OCI-LY7 (cell line): ENCODE results near the gene SCLY. TPM values are rescaled to one million over a fixed set of nuclear protein-coding genes. Genes with fewer than 3 reads are reported as not detected.

Experiments
- BruUV-seq: library from RNA; stranded (reverse); fragments of 400-500 nt; replicated peaks from 2 replicates; lab custom pipeline; 2021; lab: Mats Ljungman, UMichigan
- CTCF ChIA-PET: fragments of 300-600 bp; sonication (Branson Sonifier 250); formaldehyde crosslinking; loops from one replicate; lab custom pipeline; 2022; ENCODE audit warnings: antibody characterized with exemption; ENCODE audit not compliant: unreplicated experiment; lab: Charles Lee
- POLR2A ChIA-PET: fragments of 300-600 bp; sonication (Branson Sonifier 250); formaldehyde crosslinking; loops from one replicate; lab custom pipeline; 2022; ENCODE audit warnings: antibody characterized with exemption; lab: Charles Lee
- DNase-seq: peaks from one replicate; pipeline ENCODE4 v3.0.0-alpha.2; 2015; ENCODE audit warnings: low spot score
- H2AFZ ChIP-seq: fragments of 200-600 bp; sonication (generic), shearing (Covaris generic); 2 replicates; pipeline ENCODE4 v1.6.1; 2014; ENCODE audit warnings: mild to moderate bottlenecking, antibody characterized with exemption, low read length, moderate library complexity
- H3K27ac ChIP-seq: fragments of 200-600 bp; sonication (generic); 2 replicates; pipeline ENCODE4 v1.5.1; 2014; ENCODE audit warnings: mixed run types, low read depth, mild to moderate bottlenecking, moderate library complexity, low read length, inconsistent platforms; ENCODE audit not compliant: poor library complexity, severe bottlenecking
- H3K36me3 ChIP-seq: fragments of 200-600 bp; sonication (generic); 2 replicates; pipeline ENCODE4 v1.6.1; 2014; ENCODE audit warnings: mild to moderate bottlenecking, antibody characterized with exemption, low read length, moderate library complexity, mixed read lengths; ENCODE audit not compliant: insufficient read depth
- H3K4me1 ChIP-seq: fragments of 200-600 bp; sonication (generic); 2 replicates; pipeline ENCODE4 v1.5.1; 2014; ENCODE audit warnings: mild to moderate bottlenecking, low read length; ENCODE audit not compliant: insufficient read depth, poor library complexity, severe bottlenecking
- H3K4me2 ChIP-seq: fragments of 200-600 bp; sonication (generic); 2 replicates; pipeline ENCODE4 v1.6.1; 2014; ENCODE audit warnings: mild to moderate bottlenecking, low read length
- H3K4me3 ChIP-seq: fragments of 200-600 bp; sonication (generic); 2 replicates; pipeline ENCODE4 v1.5.1; 2014; ENCODE audit warnings: mild to moderate bottlenecking, low read depth, low read length; ENCODE audit not compliant: poor library complexity, severe bottlenecking
- H3K79me2 ChIP-seq: fragments of 200-600 bp; sonication (generic); 2 replicates; pipeline ENCODE4 v1.6.1; 2016; ENCODE audit warnings: low read depth, mild to moderate bottlenecking, low read length, moderate library complexity, mixed read lengths; ENCODE audit not compliant: insufficient read depth
- H3K9me2 ChIP-seq: fragments of 200-600 bp; sonication (generic); 2 replicates; pipeline ENCODE4 v1.6.1; 2016; ENCODE audit warnings: mild to moderate bottlenecking, low read length, mixed read lengths; ENCODE audit not compliant: insufficient read depth
- H3K9me3 ChIP-seq: fragments of 200-600 bp; sonication (generic); 2 replicates; pipeline ENCODE4 v1.6.1; 2014; ENCODE audit warnings: mild to moderate bottlenecking, mixed run types, low read length, mixed read lengths
- H4K20me1 ChIP-seq: fragments of 200-600 bp; sonication (generic); 2 replicates; pipeline ENCODE4 v1.6.1; 2014; ENCODE audit warnings: mild to moderate bottlenecking, antibody characterized with exemption, low read length, moderate library complexity, mixed read lengths; ENCODE audit not compliant: insufficient read depth
- EZH2phosphoT487 ChIP-seq: fragments of 200-600 bp; sonication (generic); IDR thresholded peaks from 2 replicates; pipeline ENCODE4 v1.6.1; 2018; ENCODE audit warnings: low read depth, borderline replicate concordance, mild to moderate bottlenecking, mixed run types, antibody characterized with exemption, low read length, moderate library complexity, mixed read lengths
- intact Hi-C: fragments of 100-400 bp; cut with micrococcal nuclease; formaldehyde crosslinking; loops from one replicate; pipeline ENCODE4 v1.10.0; 2022; ENCODE audit not compliant: unreplicated experiment
- total RNA-seq, 2 experiments: library from RNA; depleted of rRNA in 1 of 2; stranded (reverse); fragments of >200 nt in 1 of 2; shearing (Covaris generic) in 1 of 2; gene quantifications; 2 replicates each; pipeline ENCODE4 v1.2.3, GENCODE V29; 2014 to 2022
- TF ChIP-seq, protein P1 (sequence below): fragments of 200-600 bp; sonication (generic); conservative IDR thresholded peaks from 2 replicates; pipeline ENCODE4 v1.5.1; 2014; ENCODE audit warnings: mild to moderate bottlenecking, antibody characterized with exemption, low read length, moderate library complexity, mixed read lengths

SCLY gene
- total RNA-seq, 2 experiments from 2014 or later: 29.9 to 41.7 TPM

DNA sequence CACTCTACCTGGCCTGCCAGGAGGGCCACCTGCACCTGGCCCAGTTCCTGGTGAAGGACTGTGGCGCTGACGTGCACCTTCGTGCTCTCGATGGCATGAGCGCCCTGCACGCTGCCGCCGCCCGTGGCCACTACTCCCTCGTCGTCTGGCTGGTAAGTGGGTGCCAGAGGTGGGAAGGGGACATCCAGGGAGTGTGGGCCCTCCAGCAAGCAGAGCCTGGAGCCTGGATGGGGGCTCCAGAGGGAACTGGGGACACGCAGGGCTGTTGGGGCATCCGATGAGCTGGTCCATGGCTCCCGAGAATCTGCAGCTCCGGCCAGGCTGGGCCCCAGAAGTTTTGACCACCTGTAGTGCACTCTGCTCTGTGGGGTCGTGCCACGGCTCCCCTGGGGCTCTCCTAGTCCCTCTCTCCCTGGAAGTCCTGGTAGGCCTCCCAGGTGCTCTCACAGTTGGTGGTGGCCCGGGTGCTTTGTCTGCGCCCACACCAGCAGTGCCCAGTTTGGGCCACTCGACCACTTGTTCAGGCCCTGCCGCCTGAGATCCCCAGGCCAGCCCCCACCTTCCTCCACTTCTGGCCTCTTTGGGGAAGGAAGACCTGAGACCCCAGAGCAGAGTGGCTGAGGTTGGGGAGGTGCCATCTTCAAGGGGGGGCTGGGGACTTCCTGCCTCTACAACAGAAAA, 44.0 kb downstream of the SCLY start:
- no peaks in the 10 kb centered on the region for H3K9me3 ChIP-seq
- no peak overlapping the region for H2AFZ ChIP-seq
- POLR2A ChIA-PET: no interaction called here
- CTCF ChIA-PET: no interaction called here
- H3K4me3 ChIP-seq: no peak overlapping the region
- no peaks in the 10 kb centered on the region for H4K20me1 ChIP-seq
- TF ChIP-seq, protein P1, sequence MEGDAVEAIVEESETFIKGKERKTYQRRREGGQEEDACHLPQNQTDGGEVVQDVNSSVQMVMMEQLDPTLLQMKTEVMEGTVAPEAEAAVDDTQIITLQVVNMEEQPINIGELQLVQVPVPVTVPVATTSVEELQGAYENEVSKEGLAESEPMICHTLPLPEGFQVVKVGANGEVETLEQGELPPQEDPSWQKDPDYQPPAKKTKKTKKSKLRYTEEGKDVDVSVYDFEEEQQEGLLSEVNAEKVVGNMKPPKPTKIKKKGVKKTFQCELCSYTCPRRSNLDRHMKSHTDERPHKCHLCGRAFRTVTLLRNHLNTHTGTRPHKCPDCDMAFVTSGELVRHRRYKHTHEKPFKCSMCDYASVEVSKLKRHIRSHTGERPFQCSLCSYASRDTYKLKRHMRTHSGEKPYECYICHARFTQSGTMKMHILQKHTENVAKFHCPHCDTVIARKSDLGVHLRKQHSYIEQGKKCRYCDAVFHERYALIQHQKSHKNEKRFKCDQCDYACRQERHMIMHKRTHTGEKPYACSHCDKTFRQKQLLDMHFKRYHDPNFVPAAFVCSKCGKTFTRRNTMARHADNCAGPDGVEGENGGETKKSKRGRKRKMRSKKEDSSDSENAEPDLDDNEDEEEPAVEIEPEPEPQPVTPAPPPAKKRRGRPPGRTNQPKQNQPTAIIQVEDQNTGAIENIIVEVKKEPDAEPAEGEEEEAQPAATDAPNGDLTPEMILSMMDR: no peak
- no peak for TF ChIP-seq EZH2phosphoT487
- no peak overlapping the region for H3K4me2 ChIP-seq
- H3K9me2 ChIP-seq: no peaks in the 10 kb centered on the region
- peaks cover 47% of the 10 kb centered on the region for H3K4me1 ChIP-seq
- no peak overlapping the region for H3K27ac ChIP-seq
- H3K36me3 ChIP-seq: no peaks in the 10 kb centered on the region
- no peaks in the 10 kb centered on the region for H3K79me2 ChIP-seq
- no TSS peak for BruUV-seq
- DNase-seq: no peak
- intact Hi-C loops: loop anchor here (5.0 kb wide), 3 partner anchors 137 to 433 kb away; partner anchors contain the start of gene HES6

DNA sequence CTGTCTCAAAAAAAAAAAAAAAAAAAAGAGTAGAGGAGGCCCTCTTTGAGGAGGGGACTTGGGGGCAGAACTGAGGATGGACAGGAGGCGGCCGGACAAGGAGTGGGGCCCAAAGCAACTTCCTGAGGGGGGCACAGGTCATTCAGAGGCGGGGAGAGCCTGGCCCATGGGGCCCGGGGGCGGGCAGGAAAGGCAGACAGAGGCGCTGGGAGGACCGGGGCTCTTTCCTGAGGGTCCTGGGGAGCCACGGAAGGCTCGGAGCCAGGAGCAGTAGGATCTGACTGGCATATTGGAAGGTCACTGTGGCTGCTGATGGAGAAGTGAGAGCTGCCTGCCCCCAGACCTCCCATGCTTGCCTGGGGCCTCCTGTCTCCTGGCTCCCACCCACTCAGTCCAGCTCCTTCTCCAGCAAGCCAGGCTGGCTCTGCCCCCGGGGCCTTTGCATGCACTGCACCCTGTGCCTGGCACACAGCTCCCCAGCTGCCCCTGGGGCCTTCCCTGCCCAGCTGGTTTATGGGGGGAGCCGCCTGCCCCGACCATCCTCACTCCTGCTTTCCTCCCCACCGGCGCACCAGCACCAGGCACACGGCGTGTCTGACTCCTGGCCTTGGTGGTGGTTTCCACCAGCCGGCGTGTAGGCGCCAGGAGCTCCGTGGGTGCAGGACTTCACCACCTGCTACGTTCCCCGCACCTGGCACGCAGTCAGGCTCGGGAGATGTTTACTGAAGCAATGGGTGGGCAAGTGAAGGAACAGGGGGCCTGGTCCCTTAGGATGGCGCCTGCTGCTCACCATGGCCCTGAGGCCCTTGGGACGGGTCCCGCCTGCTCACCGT, 44.9 kb downstream of the SCLY start:
- H3K79me2 ChIP-seq: no peaks in the 10 kb centered on the region
- intact Hi-C loops: loop anchor here (2.0 to 5.0 kb wide), 4 partner anchors 137 to 433 kb away; partner anchors contain the start of genes HES6 and UBE2F
- H3K36me3 ChIP-seq: no peaks in the 10 kb centered on the region
- H4K20me1 ChIP-seq: no peaks in the 10 kb centered on the region
- POLR2A ChIA-PET: interaction anchor here (0.5 to 1.2 kb wide), 2 partner anchors 33 to 319 kb away, joined by 3 to 6 read pairs; partner anchors contain the start of gene KLHL30
- H3K9me3 ChIP-seq: no peaks in the 10 kb centered on the region
- H3K27ac ChIP-seq: no peak overlapping the region
- peaks cover 48% of the 10 kb centered on the region for H3K4me1 ChIP-seq
- H2AFZ ChIP-seq: no peak overlapping the region
- H3K9me2 ChIP-seq: no peaks in the 10 kb centered on the region
- no peak for TF ChIP-seq EZH2phosphoT487
- TF ChIP-seq, protein P1: no peak
- H3K4me2 ChIP-seq: no peak overlapping the region
- no peak for DNase-seq
- BruUV-seq: no TSS peak
- no peak overlapping the region for H3K4me3 ChIP-seq
- CTCF ChIA-PET: no interaction called here
